Panc1 (cell line): ENCODE data around the gene DCUN1D1.

Source experiments
- POLR2AphosphoS5 ChIP-seq: IDR thresholded peaks from 2 replicates; pipeline ENCODE4 v1.6.1; 2012; ENCODE audit warnings: mild to moderate bottlenecking, low read depth, low read length, moderate library complexity
- SIN3A ChIP-seq: IDR thresholded peaks from 2 replicates; pipeline ENCODE4 v1.6.1; 2012; ENCODE audit warnings: low read depth, mild to moderate bottlenecking, low read length, moderate library complexity, borderline replicate concordance; ENCODE audit not compliant: insufficient read depth
- TCF7L2 ChIP-seq: IDR thresholded peaks from 2 replicates; pipeline ENCODE4 v1.6.1; 2011; ENCODE audit warnings: mild to moderate bottlenecking, low read depth, low read length, inconsistent platforms
- TF ChIP-seq, protein P1 (sequence below): fragments of 450-650 bp; IDR thresholded peaks from 2 replicates; pipeline ENCODE4 v1.5.1; 2017; ENCODE audit warnings: mild to moderate bottlenecking
- TF ChIP-seq, protein P2 (sequence below), 2 experiments: IDR thresholded peaks; 2 replicates each; pipeline ENCODE4 v1.6.1; 2011 to 2012; ENCODE audit warnings: low read depth in 2 of 2, control low read depth in 1 of 2, low read length in 1 of 2, mild to moderate bottlenecking in 1 of 2, moderate library complexity in 1 of 2; ENCODE audit not compliant: insufficient read depth in 1 of 2

DNA sequence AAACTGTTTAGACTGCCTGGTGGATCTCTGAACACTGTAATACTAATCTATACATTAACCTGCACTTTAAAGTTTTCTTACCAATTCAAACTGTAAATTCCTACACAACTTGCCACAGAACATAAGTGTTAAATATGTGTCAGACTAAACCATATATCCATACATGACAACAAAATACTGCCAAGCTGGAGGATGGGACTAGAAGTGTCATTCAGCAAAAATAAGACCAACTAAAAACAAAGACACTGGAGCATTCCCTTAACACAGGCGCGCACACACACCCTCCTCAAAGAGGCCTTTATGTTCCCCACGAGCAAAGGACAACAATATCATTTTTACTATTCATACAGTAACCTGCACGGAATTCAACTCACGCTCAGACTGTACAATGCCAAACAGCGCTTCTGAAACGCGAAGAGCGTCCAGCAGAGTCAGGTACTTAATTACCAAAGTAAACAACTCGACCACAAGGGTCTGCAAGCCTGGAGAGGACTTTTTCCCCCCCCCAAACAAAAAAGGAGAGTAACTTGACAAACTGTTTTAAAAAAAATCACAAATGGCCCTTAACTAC, 1.1 kb downstream of the DCUN1D1 start:
- TF ChIP-seq, protein P1, sequence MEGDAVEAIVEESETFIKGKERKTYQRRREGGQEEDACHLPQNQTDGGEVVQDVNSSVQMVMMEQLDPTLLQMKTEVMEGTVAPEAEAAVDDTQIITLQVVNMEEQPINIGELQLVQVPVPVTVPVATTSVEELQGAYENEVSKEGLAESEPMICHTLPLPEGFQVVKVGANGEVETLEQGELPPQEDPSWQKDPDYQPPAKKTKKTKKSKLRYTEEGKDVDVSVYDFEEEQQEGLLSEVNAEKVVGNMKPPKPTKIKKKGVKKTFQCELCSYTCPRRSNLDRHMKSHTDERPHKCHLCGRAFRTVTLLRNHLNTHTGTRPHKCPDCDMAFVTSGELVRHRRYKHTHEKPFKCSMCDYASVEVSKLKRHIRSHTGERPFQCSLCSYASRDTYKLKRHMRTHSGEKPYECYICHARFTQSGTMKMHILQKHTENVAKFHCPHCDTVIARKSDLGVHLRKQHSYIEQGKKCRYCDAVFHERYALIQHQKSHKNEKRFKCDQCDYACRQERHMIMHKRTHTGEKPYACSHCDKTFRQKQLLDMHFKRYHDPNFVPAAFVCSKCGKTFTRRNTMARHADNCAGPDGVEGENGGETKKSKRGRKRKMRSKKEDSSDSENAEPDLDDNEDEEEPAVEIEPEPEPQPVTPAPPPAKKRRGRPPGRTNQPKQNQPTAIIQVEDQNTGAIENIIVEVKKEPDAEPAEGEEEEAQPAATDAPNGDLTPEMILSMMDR: no peak
- TF ChIP-seq POLR2AphosphoS5 (no peak), SIN3A (no peak), TCF7L2 (no peak)
- TF ChIP-seq, protein P2, sequence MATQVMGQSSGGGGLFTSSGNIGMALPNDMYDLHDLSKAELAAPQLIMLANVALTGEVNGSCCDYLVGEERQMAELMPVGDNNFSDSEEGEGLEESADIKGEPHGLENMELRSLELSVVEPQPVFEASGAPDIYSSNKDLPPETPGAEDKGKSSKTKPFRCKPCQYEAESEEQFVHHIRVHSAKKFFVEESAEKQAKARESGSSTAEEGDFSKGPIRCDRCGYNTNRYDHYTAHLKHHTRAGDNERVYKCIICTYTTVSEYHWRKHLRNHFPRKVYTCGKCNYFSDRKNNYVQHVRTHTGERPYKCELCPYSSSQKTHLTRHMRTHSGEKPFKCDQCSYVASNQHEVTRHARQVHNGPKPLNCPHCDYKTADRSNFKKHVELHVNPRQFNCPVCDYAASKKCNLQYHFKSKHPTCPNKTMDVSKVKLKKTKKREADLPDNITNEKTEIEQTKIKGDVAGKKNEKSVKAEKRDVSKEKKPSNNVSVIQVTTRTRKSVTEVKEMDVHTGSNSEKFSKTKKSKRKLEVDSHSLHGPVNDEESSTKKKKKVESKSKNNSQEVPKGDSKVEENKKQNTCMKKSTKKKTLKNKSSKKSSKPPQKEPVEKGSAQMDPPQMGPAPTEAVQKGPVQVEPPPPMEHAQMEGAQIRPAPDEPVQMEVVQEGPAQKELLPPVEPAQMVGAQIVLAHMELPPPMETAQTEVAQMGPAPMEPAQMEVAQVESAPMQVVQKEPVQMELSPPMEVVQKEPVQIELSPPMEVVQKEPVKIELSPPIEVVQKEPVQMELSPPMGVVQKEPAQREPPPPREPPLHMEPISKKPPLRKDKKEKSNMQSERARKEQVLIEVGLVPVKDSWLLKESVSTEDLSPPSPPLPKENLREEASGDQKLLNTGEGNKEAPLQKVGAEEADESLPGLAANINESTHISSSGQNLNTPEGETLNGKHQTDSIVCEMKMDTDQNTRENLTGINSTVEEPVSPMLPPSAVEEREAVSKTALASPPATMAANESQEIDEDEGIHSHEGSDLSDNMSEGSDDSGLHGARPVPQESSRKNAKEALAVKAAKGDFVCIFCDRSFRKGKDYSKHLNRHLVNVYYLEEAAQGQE (IDR thresholded peaks at IDR 0.05; ENCODE audit: insufficient read depth in 1 of 2, low read depth in 2 of 2, low read length in 1 of 2): no peak
